Stomach smooth muscle (tissue), 2 donors: Measurements from ENCODE around the gene RALGDS.
A peak's percentile ranks its signal among the peaks of the same experiment; 100 is the strongest.

Source experiments
- H3K27ac ChIP-seq: one replicate; pipeline ENCODE4 v1.7.0; 2013; ENCODE audit warnings: mild to moderate bottlenecking, low read length, inconsistent platforms
- H3K27me3 ChIP-seq, 2 donors: one replicate each; pipeline ENCODE4 v1.7.0; 2013; ENCODE audit warnings: low read length in 2 of 2; ENCODE audit not compliant: insufficient read depth in 2 of 2, control insufficient read depth in 1 of 2
- H3K36me3 ChIP-seq, 2 donors: one replicate each; pipeline ENCODE4 v1.7.0; 2013; ENCODE audit warnings: low read length in 2 of 2; ENCODE audit not compliant: control insufficient read depth in 2 of 2, insufficient read depth in 2 of 2
- H3K4me1 ChIP-seq: one replicate; pipeline ENCODE4 v1.7.0; 2013; ENCODE audit warnings: low read length; ENCODE audit not compliant: control insufficient read depth, insufficient read depth
- H3K4me3 ChIP-seq, 2 donors: one replicate each; pipeline ENCODE4 v1.7.0; 2013; ENCODE audit warnings: low read length in 2 of 2
- H3K9ac ChIP-seq, 2 donors: one replicate each; pipeline ENCODE4 v1.7.0; 2013; ENCODE audit warnings: low read length in 2 of 2, mild to moderate bottlenecking in 1 of 2
- H3K9me3 ChIP-seq, 2 donors: one replicate each; pipeline ENCODE4 v1.7.0; 2013; ENCODE audit warnings: low read length in 2 of 2; ENCODE audit not compliant: control insufficient read depth in 2 of 2
- donor health status: healthy.
- donor health status: Pancreatic carcinoma.

RALGDS gene

DNA sequence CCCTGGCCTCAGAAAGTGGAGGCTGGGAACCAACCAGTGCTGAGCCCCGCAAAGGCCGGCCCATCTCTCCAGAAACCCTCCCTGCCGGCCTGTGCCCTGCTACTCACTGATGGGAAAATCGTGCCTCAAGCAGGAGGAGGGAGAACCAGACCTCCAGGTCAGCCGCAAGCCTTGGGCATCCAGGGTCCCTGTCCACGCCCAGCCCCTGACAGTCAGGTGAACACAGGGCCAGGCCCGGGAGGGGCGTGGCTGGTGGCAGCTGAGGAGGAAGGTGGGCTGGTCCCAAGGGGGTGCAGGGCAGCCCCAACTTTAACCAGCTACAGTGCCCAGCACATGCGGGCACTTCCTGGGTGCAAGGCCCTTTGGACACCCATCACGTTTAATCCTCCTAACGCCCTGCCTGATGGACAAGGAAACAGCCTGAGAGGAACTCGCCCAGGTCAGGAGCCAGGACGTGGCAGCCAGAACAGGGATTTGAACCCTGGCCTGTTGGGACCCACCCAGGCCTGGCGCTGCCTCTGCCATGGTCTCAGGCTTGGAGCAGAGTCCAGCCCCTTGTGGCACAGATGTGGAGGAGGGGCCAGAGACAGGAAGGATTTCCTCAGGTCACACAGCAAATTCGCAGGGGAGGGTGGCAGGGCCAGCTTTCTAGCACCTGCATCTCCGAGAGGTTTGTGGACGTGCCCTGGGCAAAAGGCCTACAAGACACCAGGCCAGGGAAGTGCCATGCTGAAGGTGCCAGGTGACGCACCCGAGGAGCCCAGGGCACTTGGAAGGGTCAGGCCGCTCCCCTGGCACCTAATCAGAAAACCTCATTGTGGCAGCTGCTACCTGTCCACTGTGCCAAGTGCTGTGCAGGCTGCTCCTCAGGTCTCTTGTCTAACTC lies 4.5 kb downstream of the RALGDS start:
- H3K27ac ChIP-seq: no peak overlapping the region
- no peaks in the 10 kb centered on the region for H3K9me3 ChIP-seq
- no peak overlapping the region for H3K4me3 ChIP-seq
- H3K4me1 ChIP-seq: peaks cover 89% of the 10 kb centered on the region
- peak overlapping the region in 1 of 2 donors; percentile 21 for H3K9ac ChIP-seq
- no peaks in the 10 kb centered on the region for H3K36me3 ChIP-seq
- no peaks in the 10 kb centered on the region for H3K27me3 ChIP-seq

DNA sequence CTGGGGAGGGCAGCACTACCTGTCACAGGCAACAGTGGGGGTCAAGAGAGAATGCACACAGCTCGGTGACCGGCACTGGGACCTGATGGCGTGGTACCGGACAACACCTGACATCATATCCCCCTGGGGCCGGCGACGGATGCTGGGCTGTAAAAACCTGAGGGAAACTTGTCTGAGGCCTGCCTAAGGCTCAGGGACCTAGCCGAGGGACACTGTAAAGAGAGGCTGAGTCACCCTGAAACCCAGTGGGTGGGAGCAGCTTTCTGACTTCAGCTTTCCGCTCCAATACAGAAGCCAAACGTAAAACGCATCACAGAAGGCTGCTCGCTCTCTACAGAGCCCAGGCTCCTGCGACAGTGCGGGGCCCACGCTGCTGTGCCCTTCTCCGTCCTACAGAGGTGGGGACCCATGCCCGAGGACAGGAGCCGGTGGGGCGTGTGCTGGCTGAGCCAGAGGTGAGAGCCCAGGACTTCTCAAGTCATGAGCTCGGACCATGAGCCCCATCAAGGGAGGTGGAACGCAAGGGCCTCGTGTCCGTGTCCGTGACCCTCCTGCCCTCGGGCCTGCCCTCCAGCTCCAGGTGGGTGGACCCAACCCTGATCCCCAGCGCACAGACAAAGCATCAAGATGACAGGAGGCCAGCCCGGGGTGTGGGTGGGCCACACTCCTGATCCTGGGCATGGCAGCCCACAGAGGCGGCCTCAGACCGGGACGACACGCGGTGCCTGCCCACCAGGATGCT lies 5.3 kb downstream of the RALGDS start:
- Histone ChIP-seq H3K27me3 (no peaks in the 10 kb centered on the region), H3K4me1 (peaks cover 86% of the 10 kb centered on the region), H3K9ac (peak overlapping the region in 1 of 2 donors; percentile 9), H3K4me3 (no peak overlapping the region), H3K36me3 (no peaks in the 10 kb centered on the region), H3K27ac (peak overlapping the region; percentile 71), H3K9me3 (no peaks in the 10 kb centered on the region)

DNA sequence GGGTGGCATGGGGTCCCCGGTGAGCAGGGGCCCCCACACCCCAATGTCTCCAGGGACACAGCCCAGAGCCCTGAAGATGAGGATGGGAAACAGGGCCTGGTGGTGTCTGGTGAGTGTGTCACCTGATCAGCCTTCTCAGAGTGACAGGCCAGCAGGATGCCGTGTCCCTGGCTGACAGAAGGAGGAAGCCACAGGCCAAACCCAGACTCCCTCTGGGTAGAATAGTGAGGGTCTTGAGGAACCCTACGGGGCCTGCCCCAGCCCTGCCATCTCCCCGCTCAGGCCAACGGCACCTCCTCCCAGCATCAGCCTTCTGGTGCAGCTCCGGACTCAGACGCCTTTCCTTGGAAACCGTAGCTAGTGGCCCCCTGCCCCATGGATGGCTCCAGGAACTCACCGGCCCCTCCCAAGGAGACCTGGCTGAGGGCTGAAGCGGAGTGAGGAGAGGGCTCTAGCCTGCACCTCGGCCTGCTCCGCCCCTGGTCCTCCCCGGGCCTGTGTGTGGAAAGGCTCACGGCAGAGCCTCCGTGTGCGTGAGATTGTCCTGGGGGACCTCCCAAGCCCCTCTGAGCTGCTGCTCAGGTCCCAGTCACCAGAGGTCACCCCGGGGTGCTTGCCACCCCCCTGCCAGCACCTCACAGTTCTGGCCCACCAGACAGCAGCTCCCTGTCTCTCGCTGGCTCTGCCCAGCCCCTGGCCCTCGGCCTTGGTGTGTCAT lies 6.0 kb downstream of the RALGDS start:
- peaks cover 81% of the 10 kb centered on the region for H3K4me1 ChIP-seq
- no peaks in the 10 kb centered on the region for H3K27me3 ChIP-seq
- H3K9ac ChIP-seq: peak overlapping the region; percentile 53 to 62
- H3K27ac ChIP-seq: peak overlapping the region; percentile 71
- H3K36me3 ChIP-seq: peaks cover 2 to 3% of the 10 kb centered on the region in 2 donors
- H3K4me3 ChIP-seq: peak overlapping the region in 1 of 2 donors; percentile 22
- no peaks in the 10 kb centered on the region for H3K9me3 ChIP-seq

DNA sequence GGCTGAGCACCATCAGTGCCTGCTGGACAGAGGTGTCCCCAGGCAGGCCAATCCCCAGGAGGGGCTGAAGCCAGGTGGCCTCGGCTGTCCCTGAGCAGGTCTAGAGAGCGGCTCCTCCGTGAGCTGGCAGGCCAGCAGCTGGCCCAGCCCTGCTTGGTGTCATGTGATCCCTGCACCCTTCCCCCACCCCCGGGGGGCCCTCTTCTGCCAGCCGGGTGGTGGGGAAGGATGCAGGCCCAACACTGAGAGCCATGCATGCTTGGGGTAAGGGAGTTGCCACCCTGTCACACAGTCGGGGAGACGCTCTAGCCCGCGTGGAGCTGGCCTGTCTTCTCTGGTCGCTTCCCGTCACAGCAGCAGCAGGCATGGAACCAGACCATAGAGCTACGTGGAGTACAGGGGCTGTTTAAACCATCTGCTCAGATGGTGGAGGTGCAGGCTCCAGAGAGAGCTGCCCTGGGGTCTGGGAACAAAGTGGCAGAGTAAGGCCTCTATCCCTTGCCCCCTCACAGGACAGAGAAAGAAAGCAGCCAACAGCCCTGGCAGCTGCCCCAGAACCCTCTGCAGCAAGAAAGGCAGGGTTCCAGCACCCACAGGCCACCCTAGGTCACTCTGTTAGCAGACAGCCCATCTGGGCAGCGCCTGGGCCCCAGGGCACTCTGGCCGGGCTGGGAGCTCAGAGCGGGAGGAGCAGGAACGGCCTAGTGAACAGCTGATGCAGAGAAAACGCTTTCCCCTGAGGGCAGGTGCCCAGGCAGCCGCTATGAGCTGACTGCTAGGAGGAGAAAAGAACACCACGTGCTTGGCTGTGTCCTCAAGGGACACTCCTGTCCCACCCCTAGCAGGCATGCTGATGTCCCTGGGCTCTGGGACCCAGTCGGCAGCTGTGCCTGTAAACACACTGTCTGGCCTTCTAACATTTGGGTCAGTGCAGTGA lies 6.8 kb downstream of the RALGDS start:
- Histone ChIP-seq H3K9ac (peak overlapping the region; percentile 53 to 62), H3K36me3 (peaks cover 5 to 8% of the 10 kb centered on the region in 2 donors), H3K4me3 (peak overlapping the region; percentile 29 to 58), H3K4me1 (peaks cover 72% of the 10 kb centered on the region), H3K9me3 (no peaks in the 10 kb centered on the region), H3K27me3 (no peaks in the 10 kb centered on the region), H3K27ac (peak overlapping the region; percentile 71)

DNA sequence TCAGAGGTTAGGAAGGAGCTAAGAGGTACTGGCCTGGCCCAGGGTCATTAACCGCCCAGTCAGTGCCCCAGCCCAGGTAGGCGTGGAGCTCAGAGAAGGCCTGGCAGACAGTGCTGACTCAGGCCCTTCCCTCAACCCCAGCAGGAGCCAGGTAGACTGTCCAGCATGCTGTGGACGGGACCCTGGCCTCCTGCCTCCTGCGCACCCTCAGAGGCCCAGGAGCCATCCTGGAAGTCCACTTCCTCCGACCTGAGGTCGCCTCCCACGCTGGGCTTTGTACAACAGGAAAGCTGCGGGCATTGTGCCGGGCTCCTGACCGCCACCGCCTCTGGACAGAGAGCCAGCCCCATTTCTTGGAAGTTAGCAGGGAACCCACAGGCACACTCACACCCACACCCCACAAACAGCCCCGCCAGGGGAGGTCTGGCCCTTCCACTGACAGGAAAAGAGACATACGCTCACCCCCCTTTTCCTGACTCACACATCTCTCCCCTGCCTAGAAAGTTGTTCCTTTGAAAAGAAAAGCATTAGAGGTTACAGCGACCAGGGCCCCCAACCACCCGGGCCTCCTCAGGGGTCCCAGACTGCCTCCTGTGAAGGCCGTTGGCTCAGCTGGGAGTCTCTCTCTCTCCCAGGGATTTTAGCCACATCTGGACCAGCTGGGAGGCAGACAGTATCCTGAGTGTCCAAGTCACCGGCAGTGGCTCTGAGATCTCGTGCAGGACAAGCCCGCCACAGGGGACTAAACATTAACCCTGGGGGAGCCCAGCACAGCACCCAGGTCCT lies 7.7 kb downstream of the RALGDS start:
- Histone ChIP-seq H3K4me1 (peaks cover 64% of the 10 kb centered on the region), H3K9ac (peak overlapping the region; percentile 53 to 62), H3K4me3 (peak overlapping the region in 1 of 2 donors; percentile 58), H3K27ac (peak overlapping the region; percentile 71), H3K27me3 (no peaks in the 10 kb centered on the region), H3K36me3 (peaks cover 9 to 15% of the 10 kb centered on the region in 2 donors), H3K9me3 (no peaks in the 10 kb centered on the region)

DNA sequence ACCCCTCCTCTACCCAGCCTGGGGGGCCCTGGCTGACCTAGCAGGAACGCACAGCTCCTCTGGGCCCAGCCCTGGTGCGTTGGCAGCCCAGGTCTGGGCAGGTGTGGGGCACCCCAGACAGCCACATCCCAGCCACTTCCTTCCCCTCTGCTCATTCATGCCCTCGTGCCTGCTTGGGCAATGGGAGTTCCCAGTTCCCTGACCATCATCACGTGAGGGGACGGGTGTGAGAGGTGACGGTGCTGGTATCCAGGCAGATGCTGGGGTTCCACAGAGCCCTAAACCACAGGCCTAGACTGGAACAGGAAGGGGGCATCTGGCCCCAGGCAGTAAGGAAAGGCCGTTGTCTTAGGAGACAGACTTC lies 8.4 kb downstream of the RALGDS start:
- Histone ChIP-seq H3K27me3 (no peaks in the 10 kb centered on the region), H3K36me3 (peaks cover 16 to 23% of the 10 kb centered on the region in 2 donors), H3K27ac (peak overlapping the region; percentile 71), H3K9ac (peak overlapping the region in 1 of 2 donors; percentile 55), H3K4me1 (peaks cover 57% of the 10 kb centered on the region), H3K9me3 (no peaks in the 10 kb centered on the region), H3K4me3 (peak overlapping the region in 1 of 2 donors; percentile 15)

DNA sequence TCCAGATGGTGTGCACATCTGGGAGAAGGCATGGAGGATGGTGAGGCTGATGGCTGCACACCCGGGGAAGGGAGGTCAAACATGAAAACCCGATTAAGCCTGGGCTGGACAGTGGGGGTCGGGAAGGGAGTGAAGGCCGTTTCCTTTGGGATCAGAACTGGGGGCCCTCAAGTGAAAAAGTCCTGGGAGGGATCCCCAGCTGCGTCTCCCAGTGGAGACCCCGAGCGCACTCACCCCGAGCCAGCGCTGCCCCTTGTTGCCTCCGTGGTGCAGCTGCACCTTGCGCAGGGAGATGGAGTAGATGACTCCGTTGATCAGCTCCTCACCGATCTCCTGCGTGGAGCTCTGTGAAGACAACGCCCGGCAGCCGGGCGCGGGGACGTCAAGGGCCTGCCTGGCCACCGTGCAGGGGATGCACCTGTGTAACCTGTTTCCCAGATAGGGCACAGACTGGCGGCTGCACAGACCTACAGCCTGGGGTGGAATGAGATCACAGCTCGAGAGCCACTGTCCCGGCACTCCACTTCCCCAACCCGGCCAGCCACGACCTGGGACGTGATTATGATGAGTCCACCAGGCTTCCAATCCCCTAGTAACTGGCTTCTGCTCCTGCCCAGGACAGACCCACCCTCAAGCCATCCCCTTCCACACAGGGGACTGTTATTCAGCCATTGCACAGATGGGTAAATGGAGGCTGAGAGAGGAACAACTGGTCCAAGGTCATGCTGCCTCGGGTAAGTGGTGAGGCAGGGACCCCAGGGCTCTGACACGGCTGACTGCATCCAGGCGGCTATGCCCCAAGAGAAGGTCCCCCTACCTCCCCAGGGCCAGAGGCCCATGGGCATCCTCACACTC lies 9.0 kb downstream of the RALGDS start:
- Histone ChIP-seq H3K36me3 (peaks cover 22 to 29% of the 10 kb centered on the region in 2 donors), H3K9me3 (no peaks in the 10 kb centered on the region), H3K4me1 (peaks cover 51% of the 10 kb centered on the region), H3K27me3 (no peaks in the 10 kb centered on the region), H3K27ac (peak overlapping the region; percentile 71), H3K4me3 (no peak overlapping the region), H3K9ac (no peak overlapping the region)

DNA sequence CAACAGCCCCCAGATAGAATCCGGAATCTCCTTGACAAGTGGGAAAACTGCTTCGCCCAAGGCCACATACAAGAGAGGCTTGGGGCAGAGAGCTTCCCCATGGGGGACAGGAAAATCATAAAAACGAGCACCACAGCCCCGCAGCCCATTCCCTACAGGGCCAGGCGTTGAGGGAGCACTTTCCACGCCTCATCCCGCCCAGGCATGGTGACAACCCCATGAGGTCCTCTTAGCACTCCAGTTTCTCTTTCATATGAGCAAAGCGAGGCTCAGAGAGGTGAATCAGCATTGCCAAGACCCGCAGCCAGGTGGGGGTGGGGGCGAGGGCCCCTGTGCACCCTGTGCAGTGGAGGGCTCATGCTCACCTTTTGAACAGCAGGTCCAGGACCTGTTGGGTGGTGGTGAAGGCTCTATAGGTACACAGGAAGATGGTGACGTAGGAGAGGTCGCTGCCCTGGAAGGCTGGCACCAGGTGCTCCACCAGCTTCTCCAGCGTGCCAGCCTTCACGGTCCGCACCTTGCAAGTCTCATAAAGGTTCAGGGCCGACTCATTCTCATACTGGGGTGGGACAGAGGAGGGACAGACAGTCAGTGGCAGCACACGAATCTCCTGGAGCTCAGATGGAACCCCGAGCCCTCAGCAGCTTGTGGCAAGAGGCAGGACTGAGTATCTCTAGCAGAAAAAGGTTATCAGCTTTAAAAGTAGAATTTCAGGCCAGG lies 10.9 kb downstream of the RALGDS start:
- H3K27me3 ChIP-seq: no peaks in the 10 kb centered on the region
- H3K4me1 ChIP-seq: peaks cover 31% of the 10 kb centered on the region
- no peaks in the 10 kb centered on the region for H3K9me3 ChIP-seq
- no peak overlapping the region for H3K27ac ChIP-seq
- no peak overlapping the region for H3K9ac ChIP-seq
- H3K4me3 ChIP-seq: no peak overlapping the region
- peaks cover 39 to 41% of the 10 kb centered on the region in 2 donors for H3K36me3 ChIP-seq
